Kidney (tissue), 14 donors: Measurements from ENCODE around the gene POP5. TPM values are rescaled to one million over a fixed set of nuclear protein-coding genes. Genes with fewer than 3 reads are reported as not detected.

Source experiments
- DNase-seq, 5 donors: peaks; one replicate each; pipeline ENCODE4 v3.0.0-alpha.2; 2013 to 2020
- FAIRE-seq: peaks from 2 replicates; lab custom pipeline; 2012; peaks lifted over from hg19 to GRCh38; lab: Jason Lieb, UNC
- H3K27ac ChIP-seq, 2 donors: one replicate each; pipeline ENCODE4 v1.7.0; 2013; ENCODE audit warnings: low read depth in 2 of 2, low read length in 2 of 2, inconsistent platforms in 1 of 2
- H3K27me3 ChIP-seq: one replicate; pipeline ENCODE4 v1.7.1; 2013; ENCODE audit warnings: low read length, inconsistent platforms; ENCODE audit not compliant: control insufficient read depth, insufficient read depth
- H3K36me3 ChIP-seq, 3 donors: one replicate each; pipeline versions ENCODE4 v1.7.0 to v1.7.1; 2013; ENCODE audit warnings: low read length in 3 of 3, control low read depth in 1 of 3, inconsistent platforms in 1 of 3; ENCODE audit not compliant: insufficient read depth in 3 of 3, control insufficient read depth in 2 of 3
- H3K4me1 ChIP-seq, 3 donors: one replicate each; pipeline versions ENCODE4 v1.7.0 to v1.7.1; 2013; ENCODE audit warnings: low read length in 3 of 3, inconsistent platforms in 1 of 3, low read depth in 1 of 3; ENCODE audit not compliant: control insufficient read depth in 2 of 3, insufficient read depth in 2 of 3
- H3K4me3 ChIP-seq, 3 donors: one replicate each; pipeline versions ENCODE4 v1.7.0 to v1.8.1; 2013; ENCODE audit warnings: low read length in 3 of 3, control low read depth in 1 of 3, inconsistent platforms in 1 of 3
- H3K9ac ChIP-seq, 3 donors: one replicate each; pipeline versions ENCODE4 v1.7.0 to v1.7.1; 2013; ENCODE audit warnings: low read length in 3 of 3, control low read depth in 1 of 3, inconsistent platforms in 1 of 3
- H3K9me3 ChIP-seq, 3 donors: one replicate each; pipeline versions ENCODE4 v1.7.0 to v1.7.1; 2013; ENCODE audit warnings: low read length in 3 of 3, control low read depth in 1 of 3, inconsistent platforms in 1 of 3; ENCODE audit not compliant: control insufficient read depth in 2 of 3, insufficient read depth in 1 of 3
- CTCF ChIP-seq: IDR thresholded peaks from 3 replicates; pipeline ENCODE4 v1.5.1; 2012; ENCODE audit warnings: mild to moderate bottlenecking, moderate library complexity, borderline replicate concordance; ENCODE audit not compliant: insufficient read depth; ENCODE audit errors: extremely low read depth
- intact Hi-C: fragments of 100-400 bp; cut with DNase I; formaldehyde crosslinking; loops from one replicate; pipeline ENCODE4 v1.11.1; 2022
- polyA plus RNA-seq: library from polyadenylated mRNA; stranded (reverse); fragments of 350-450 nt; fragmentation: Illumina TruSeq; extraction: RNeasy Lipid Tissue Mini Kit (QIAGEN cat#74804); gene quantifications from one replicate; pipeline ENCODE4 v1.2.3, GENCODE V29; 2014; ENCODE audit warnings: low read depth, low replicate concordance; ENCODE audit not compliant: insufficient read depth
- total RNA-seq: library from RNA; stranded (reverse); fragmentation: NEBNext Ultra II Directional; extraction: Animal tissue kit (Norgen Biotek cat#: 25700); gene quantifications from one replicate; pipeline ENCODE4 v1.2.1, GENCODE V29; 2021
- donor health status: control.
- donor health status: control.
- donor health status: control.
- donor health status: control.
- donor health status: control.
- donor health status: DM: yes; HTN: yes; CAD: no.
- donor health status: Normal renal cell carcinoma (clear cell type).

Gene POP5
- total and polyA plus RNA-seq, 2 donors from 2014 or later, result 50.0 to 111 TPM

DNA sequence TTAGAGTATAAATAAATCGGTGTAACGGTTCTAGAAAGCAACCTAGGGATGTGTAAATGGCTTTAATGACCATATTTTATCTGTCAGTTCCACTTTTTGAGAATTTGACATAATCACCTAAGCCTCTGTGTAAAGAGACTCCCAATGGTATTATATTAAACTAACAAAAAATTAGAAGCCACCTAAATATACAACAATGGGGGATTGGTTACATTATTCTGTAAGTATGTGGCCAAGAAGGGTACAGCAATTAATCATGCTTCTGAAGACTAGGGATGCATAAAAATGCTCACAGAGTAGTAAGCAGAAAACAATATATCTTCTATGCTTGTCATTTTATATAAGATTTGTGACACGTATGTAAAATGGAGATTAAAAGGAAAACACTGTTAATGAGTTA is 36.5 kb downstream of the POP5 start:
- Histone ChIP-seq H3K4me1 (peaks cover 0 to 29% (median 20%) of the 10 kb centered on the region in 3 donors), H3K27ac (no peak overlapping the region), H3K36me3 (peaks cover 5 to 33% (median 16%) of the 10 kb centered on the region in 3 donors), H3K9ac (no peak overlapping the region), H3K9me3 (no peaks in the 10 kb centered on the region), H3K4me3 (no peak overlapping the region), H3K27me3 (no peaks in the 10 kb centered on the region)
- DNase-seq (no peak), FAIRE-seq (no peak)
- no peak for TF ChIP-seq CTCF
- intact Hi-C loops, result no loop called here

DNA sequence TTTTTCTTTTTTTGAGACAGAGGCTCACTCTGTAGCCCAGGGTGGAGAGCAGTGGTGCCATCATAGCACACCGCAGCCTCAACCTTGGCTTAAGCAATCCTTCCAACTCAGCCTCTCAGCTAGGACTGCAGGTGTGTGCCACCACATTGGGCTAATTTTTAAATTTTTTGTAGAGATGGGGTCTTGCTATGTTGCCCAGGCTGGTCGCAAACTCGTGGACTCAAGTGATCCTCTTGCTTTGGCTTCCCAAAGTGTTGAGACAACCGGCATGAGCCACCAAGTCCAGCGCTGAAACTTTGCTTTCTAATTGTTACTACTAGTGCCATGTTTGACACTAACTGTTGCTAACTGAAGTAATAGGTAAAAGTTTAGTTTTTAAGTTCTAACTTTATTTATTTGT is 39.0 kb downstream of the POP5 start:
- intact Hi-C loops, result no loop called here
- TF ChIP-seq CTCF, result no peak
- Histone ChIP-seq H3K36me3 (peaks cover 2 to 20% (median 5%) of the 10 kb centered on the region in 3 donors), H3K9me3 (no peaks in the 10 kb centered on the region), H3K4me1 (peaks cover 2 to 42% (median 28%) of the 10 kb centered on the region in 3 donors), H3K27ac (peak overlapping the region in 1 of 2 donors; percentile 10), H3K9ac (no peak overlapping the region), H3K4me3 (no peak overlapping the region), H3K27me3 (no peaks in the 10 kb centered on the region)
- DNase-seq (no peak), FAIRE-seq (no peak)

DNA sequence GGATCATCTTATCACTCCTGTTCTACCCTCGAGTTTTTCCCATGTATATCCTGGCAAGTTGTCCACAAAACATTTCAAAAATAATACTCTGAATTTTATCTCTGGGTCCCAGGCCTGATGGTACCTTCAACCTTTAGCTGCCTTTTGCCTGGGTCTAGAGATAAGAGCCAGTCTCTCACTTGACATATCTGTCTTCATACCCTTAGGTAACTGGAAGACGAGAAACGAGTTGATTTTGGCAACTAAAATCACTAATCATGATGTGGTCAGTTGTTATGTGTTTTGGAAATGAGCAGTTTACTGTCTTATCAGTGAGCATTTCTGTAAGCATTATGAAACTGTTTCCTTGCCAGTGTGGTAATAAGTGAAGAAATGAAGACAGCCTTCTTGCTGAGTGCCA is 40.8 kb downstream of the POP5 start:
- Histone ChIP-seq H3K9ac (peak overlapping the region in 1 of 3 donors; percentile 7), H3K4me1 (peaks cover 2 to 41% (median 28%) of the 10 kb centered on the region in 3 donors), H3K9me3 (no peaks in the 10 kb centered on the region), H3K36me3 (peaks cover 0 to 14% (median 0%) of the 10 kb centered on the region in 3 donors), H3K4me3 (no peak overlapping the region), H3K27me3 (no peaks in the 10 kb centered on the region), H3K27ac (peak overlapping the region; percentile 30 to 38)
- intact Hi-C loops, result no loop called here
- TF ChIP-seq CTCF, result no peak
- FAIRE-seq (no peak), DNase-seq (no peak)

- Histone ChIP-seq H3K27ac (peak overlapping the region; percentile 84 to 97), H3K36me3 (peaks cover 0 to 14% (median 0%) of the 10 kb centered on the region in 3 donors), H3K4me3 (peak overlapping the region in 2 of 3 donors; percentile 68 to 94), H3K9me3 (no peaks in the 10 kb centered on the region), H3K4me1 (peaks cover 2 to 39% (median 28%) of the 10 kb centered on the region in 3 donors), H3K27me3 (no peaks in the 10 kb centered on the region), H3K9ac (peak overlapping the region in 1 of 3 donors; percentile 97)
- DNase-seq (no peak), FAIRE-seq (no peak)
- no peak for TF ChIP-seq CTCF
- intact Hi-C loops, result no loop called here
Observed at GRCh38 chr12:120539303-120539702, 41.9 kb downstream of the POP5 start.
